Vagina (tissue), 2 donors: ENCODE data around the gene FHL2.

ENCODE experiments used
- CTCF ChIP-seq, 3 experiments: fragments of 450-650 bp in 2 of 3; fragments of 200-600 bp in 1 of 3; sonication (generic) in 1 of 3; IDR thresholded peaks; one replicate each; pipeline ENCODE4 v1.5.1; 2017 to 2019; ENCODE audit warnings: antibody characterized with exemption in 3 of 3, mild to moderate bottlenecking in 2 of 3, moderate library complexity in 2 of 3
- POLR2AphosphoS5 ChIP-seq, 2 donors: sonication (generic); formaldehyde crosslinking; IDR thresholded peaks; one replicate each; pipeline ENCODE4 v1.9.0; 2017; ENCODE audit warnings: antibody characterized with exemption in 2 of 2, mild to moderate bottlenecking in 2 of 2, low read depth in 1 of 2; ENCODE audit not compliant: insufficient read depth in 1 of 2

GRCh38 chr2:105384861-105385260 lies 14.0 kb downstream of the FHL2 start:
- TF ChIP-seq POLR2AphosphoS5 (IDR thresholded peaks at IDR 0.05; ENCODE audit: insufficient read depth in 1 of 2, low read depth in 1 of 2) (no peak), CTCF (IDR thresholded peaks at IDR 0.05) (no peak)
